H9 (cell line): ENCODE data around the gene TANGO6. TPM values are rescaled to one million over a fixed set of nuclear protein-coding genes. Genes with fewer than 3 reads are reported as not detected.

Source experiments
- DNase-seq: peaks from one replicate; pipeline ENCODE4 v3.0.0-alpha.2; 2017
- H2AFZ ChIP-seq: one replicate; pipeline ENCODE4 v1.6.1; 2013; ENCODE audit warnings: mild to moderate bottlenecking, low read length, control low read depth, moderate library complexity
- H2AK5ac ChIP-seq: 2 replicates; pipeline ENCODE4 v1.6.1; 2013; ENCODE audit warnings: low read length, control low read depth, mixed read lengths; ENCODE audit not compliant: insufficient read length
- H2BK120ac ChIP-seq: one replicate; pipeline ENCODE4 v1.6.1; 2013; ENCODE audit warnings: low read depth, mild to moderate bottlenecking, low read length, control low read depth, inconsistent platforms; ENCODE audit not compliant: poor library complexity, severe bottlenecking
- H2BK12ac ChIP-seq: 2 replicates; pipeline ENCODE4 v1.6.1; 2013; ENCODE audit warnings: low read length, control low read depth, mixed read lengths, low read depth; ENCODE audit not compliant: insufficient read length
- H2BK15ac ChIP-seq: 2 replicates; pipeline ENCODE4 v1.6.1; 2013; ENCODE audit warnings: low read depth, low read length, control low read depth
- H2BK20ac ChIP-seq: one replicate; pipeline ENCODE4 v1.6.1; 2013; ENCODE audit warnings: low read depth, mild to moderate bottlenecking, low read length, control low read depth, inconsistent platforms; ENCODE audit not compliant: poor library complexity, severe bottlenecking
- H2BK5ac ChIP-seq: 2 replicates; pipeline ENCODE4 v1.6.1; 2013; ENCODE audit warnings: low read length, control low read depth, mixed read lengths; ENCODE audit not compliant: insufficient read length
- H3K14ac ChIP-seq: 2 replicates; pipeline ENCODE4 v1.6.1; 2013; ENCODE audit warnings: low read length, control low read depth; ENCODE audit not compliant: insufficient read depth
- H3K18ac ChIP-seq: 2 replicates; pipeline ENCODE4 v1.6.1; 2013; ENCODE audit warnings: low read depth, mild to moderate bottlenecking, mixed read lengths, low read length, control low read depth; ENCODE audit not compliant: insufficient read length
- H3K23ac ChIP-seq: 2 replicates; pipeline ENCODE4 v1.6.1; 2013; ENCODE audit warnings: low read length, control low read depth, mixed read lengths, low read depth; ENCODE audit not compliant: insufficient read length
- H3K23me2 ChIP-seq: 2 replicates; pipeline ENCODE4 v1.6.1; 2013; ENCODE audit warnings: low read depth, mild to moderate bottlenecking, mixed read lengths, low read length, control low read depth; ENCODE audit not compliant: insufficient read length, poor library complexity, severe bottlenecking
- H3K27ac ChIP-seq: 2 replicates; pipeline ENCODE4 v1.5.1; 2013; ENCODE audit warnings: low read length, control low read depth, mixed read lengths, low read depth; ENCODE audit not compliant: insufficient read length
- H3K27me3 ChIP-seq: 2 replicates; pipeline ENCODE4 v1.6.1; 2013; ENCODE audit warnings: low read length, control low read depth, inconsistent platforms; ENCODE audit not compliant: insufficient read depth
- H3K4ac ChIP-seq: 2 replicates; pipeline ENCODE4 v1.6.1; 2013; ENCODE audit warnings: low read depth, mild to moderate bottlenecking, control low read depth, inconsistent platforms, low read length, moderate library complexity
- H3K4me1 ChIP-seq: 2 replicates; pipeline ENCODE4 v1.6.1; 2013; ENCODE audit warnings: low read length, control low read depth, inconsistent platforms; ENCODE audit not compliant: insufficient read depth
- H3K4me2 ChIP-seq: 2 replicates; pipeline ENCODE4 v1.6.1; 2013; ENCODE audit warnings: low read length, control low read depth, mixed read lengths; ENCODE audit not compliant: insufficient read length, insufficient read depth
- H3K56ac ChIP-seq: 2 replicates; pipeline ENCODE4 v1.6.1; 2013; ENCODE audit warnings: low read depth, mild to moderate bottlenecking, mixed read lengths, low read length, control low read depth; ENCODE audit not compliant: insufficient read length
- H3K79me1 ChIP-seq: 2 replicates; pipeline ENCODE4 v1.6.1; 2013; ENCODE audit warnings: low read depth, mild to moderate bottlenecking, moderate library complexity, low read length, control low read depth, inconsistent platforms; ENCODE audit not compliant: insufficient read depth, poor library complexity, severe bottlenecking
- H3K79me2 ChIP-seq: 2 replicates; pipeline ENCODE4 v1.6.1; 2013; ENCODE audit warnings: low read length, control low read depth, inconsistent platforms; ENCODE audit not compliant: insufficient read depth
- H3K9ac ChIP-seq: 2 replicates; pipeline ENCODE4 v1.6.1; 2013; ENCODE audit warnings: low read length, control low read depth, mixed read lengths; ENCODE audit not compliant: insufficient read length; ENCODE audit errors: extremely low read depth
- H3K9me3 ChIP-seq: one replicate; pipeline ENCODE4 v1.6.1; 2013; ENCODE audit warnings: low read depth, low read length, inconsistent platforms; ENCODE audit not compliant: control insufficient read depth
- H3T11ph ChIP-seq: one replicate; pipeline ENCODE4 v1.6.1; 2013; ENCODE audit warnings: mild to moderate bottlenecking, low read length, control low read depth, inconsistent platforms
- H4K20me1 ChIP-seq: one replicate; pipeline ENCODE4 v1.6.1; 2013; ENCODE audit not compliant: control insufficient read depth, insufficient read length, insufficient read depth
- H4K5ac ChIP-seq: 2 replicates; pipeline ENCODE4 v1.6.1; 2013; ENCODE audit warnings: low read depth, mild to moderate bottlenecking, mixed read lengths, low read length, control low read depth; ENCODE audit not compliant: insufficient read length
- H4K8ac ChIP-seq: replicated peaks from 2 replicates; pipeline ENCODE4 v1.6.1; 2013; ENCODE audit warnings: low read length, control low read depth, mixed read lengths, low read depth; ENCODE audit not compliant: insufficient read length
- H4K91ac ChIP-seq: 2 replicates; pipeline ENCODE4 v1.6.1; 2013; ENCODE audit warnings: low read depth, mild to moderate bottlenecking, moderate library complexity, mixed read lengths, low read length, control low read depth; ENCODE audit not compliant: insufficient read length
- H3K27ac Mint-ChIP-seq, 3 experiments: 2 replicates in 2 of 3; 3 replicates in 1 of 3; pipeline ENCODE4 v1.8.0; 2020 to 2021; ENCODE audit warnings: mixed read lengths in 3 of 3, mild to moderate bottlenecking in 1 of 3, moderate library complexity in 1 of 3
- H3K27me3 Mint-ChIP-seq: 2 replicates; pipeline ENCODE4 v1.8.0; 2021; ENCODE audit warnings: low read depth, mild to moderate bottlenecking, moderate library complexity, mixed read lengths
- H3K36me3 Mint-ChIP-seq, 3 experiments: 2 replicates in 2 of 3; 3 replicates in 1 of 3; pipeline ENCODE4 v1.8.0; 2020 to 2021; ENCODE audit warnings: low read depth in 3 of 3, mixed read lengths in 3 of 3; ENCODE audit not compliant: insufficient read depth in 1 of 3
- H3K4me1 Mint-ChIP-seq, 2 experiments: 2 replicates each; pipeline ENCODE4 v1.8.0; 2020; ENCODE audit warnings: mixed read lengths in 2 of 2
- H3K4me3 Mint-ChIP-seq, 2 experiments: 2 replicates in 1 of 2; 3 replicates in 1 of 2; pipeline ENCODE4 v1.8.0; 2020 to 2021; ENCODE audit warnings: mild to moderate bottlenecking in 2 of 2, mixed read lengths in 2 of 2, moderate library complexity in 1 of 2
- H3K9me3 Mint-ChIP-seq, 2 experiments: 2 replicates in 1 of 2; 3 replicates in 1 of 2; pipeline ENCODE4 v1.8.0; 2020; ENCODE audit warnings: mild to moderate bottlenecking in 2 of 2, mixed read lengths in 2 of 2, moderate library complexity in 1 of 2
- CTCF ChIP-seq: fragments of 200-600 bp; sonication (generic); conservative IDR thresholded peaks from 3 replicates; pipeline ENCODE4 v1.8.0; 2021; ENCODE audit warnings: antibody characterized with exemption, mild to moderate bottlenecking
- WGBS: extraction: QIAGEN DNeasy Blood & Tissue Kit; methylation state at CpG from one replicate; pipeline ENCODE4 v1.1.7; 2013; ENCODE audit warnings: missing lambda C conversion rate, low lambda C conversion rate, mixed read lengths; ENCODE audit not compliant: insufficient read length; ENCODE audit errors: extremely low coverage; 5-methylcytosine and 5-hydroxymethylcytosine counted together
- total RNA-seq: library from RNA; stranded (reverse); gene quantifications from 2 replicates; pipeline ENCODE4 v1.2.1, GENCODE V29; 2021

Gene TANGO6
- total RNA-seq, 1 experiment from 2014 or later = 12.0 TPM

GRCh38 chr16:69049146-69049545 is 205.8 kb downstream of the TANGO6 start:
- no peak for TF ChIP-seq CTCF

More at GRCh38 chr16:69049146-69049545, 205.8 kb downstream of the TANGO6 start:
- no peaks in the 10 kb centered on the region for H3K9me3 ChIP-seq
- H3K4ac ChIP-seq = no peak overlapping the region
- H3K23me2 ChIP-seq = no peaks in the 10 kb centered on the region
- no peaks in the 10 kb centered on the region for H3K36me3 Mint-ChIP-seq
- H2BK5ac ChIP-seq = no peak overlapping the region
- H3K4me2 ChIP-seq = no peak overlapping the region
- H3K4me3 Mint-ChIP-seq = no peak overlapping the region
- no peak overlapping the region for H2BK12ac ChIP-seq
- no peak overlapping the region for H2AFZ ChIP-seq
- no peaks in the 10 kb centered on the region for H3K4me1 ChIP-seq
- H3K9ac ChIP-seq = no peak overlapping the region
- H3K79me1 ChIP-seq = no peaks in the 10 kb centered on the region
- H3K27ac Mint-ChIP-seq = no peak overlapping the region
- H4K20me1 ChIP-seq = no peaks in the 10 kb centered on the region
- H3T11ph ChIP-seq = no peak overlapping the region
- H3K23ac ChIP-seq = no peak overlapping the region
- H2BK15ac ChIP-seq = no peak overlapping the region
- no peak overlapping the region for H4K8ac ChIP-seq
- H3K9me3 Mint-ChIP-seq = no peaks in the 10 kb centered on the region
- no peak overlapping the region for H4K91ac ChIP-seq
- H2BK120ac ChIP-seq = no peak overlapping the region
- no peaks in the 10 kb centered on the region for H3K79me2 ChIP-seq
- H3K27ac ChIP-seq = no peak overlapping the region
- DNase-seq = no peak
- H3K27me3 Mint-ChIP-seq = no peaks in the 10 kb centered on the region; the same call in 1 of the 2 replicates
- H3K56ac ChIP-seq = no peak overlapping the region
- H3K4me1 Mint-ChIP-seq = no peaks in the 10 kb centered on the region
- no peak overlapping the region for H4K5ac ChIP-seq
- no peak overlapping the region for H3K18ac ChIP-seq
- no peaks in the 10 kb centered on the region for H3K27me3 ChIP-seq
- WGBS = 100% methylated on average over 1 of the region's 5 CpGs
- no peak overlapping the region for H2AK5ac ChIP-seq
- no peak overlapping the region for H3K14ac ChIP-seq
- no peak overlapping the region for H2BK20ac ChIP-seq
